H1 (cell line): ENCODE data around the gene FUT6. TPM values are rescaled to one million over a fixed set of nuclear protein-coding genes. Genes with fewer than 3 reads are reported as not detected.

Source experiments
- CTCF ChIA-PET: fragments of 300-600 bp; sonication (Branson Sonifier 250); formaldehyde crosslinking; loops from one replicate; lab custom pipeline; 2021; ENCODE audit not compliant: partially characterized antibody; lab: Charles Lee
- POLR2A ChIA-PET: fragments of 300-600 bp; sonication (Branson Sonifier 250); formaldehyde crosslinking; loops from one replicate; lab custom pipeline; 2021; ENCODE audit warnings: inconsistent platforms; ENCODE audit not compliant: partially characterized antibody; lab: Charles Lee
- DNase-seq, 2 experiments: peaks; one replicate each; pipeline versions ENCODE4 v3.0.0 to v3.0.0-alpha.2; 2010 to 2022; ENCODE audit warnings: low spot score in 2 of 2, low read depth in 1 of 2, mixed read lengths in 1 of 2
- FAIRE-seq: peaks from 2 replicates; lab custom pipeline; 2011; peaks lifted over from hg19 to GRCh38; lab: Jason Lieb, UNC
- H2AFZ ChIP-seq: 2 replicates; pipeline ENCODE4 v1.8.1; 2012; ENCODE audit warnings: low read length, inconsistent platforms
- H2AK5ac ChIP-seq: 2 replicates; pipeline ENCODE4 v1.6.1; 2013; ENCODE audit warnings: low read depth, low read length
- H2BK120ac ChIP-seq: replicated peaks from 2 replicates; pipeline ENCODE3; 2013; ENCODE audit warnings: low read depth, low read length, inconsistent platforms
- H2BK12ac ChIP-seq: 2 replicates; pipeline ENCODE4 v1.6.1; 2013; ENCODE audit warnings: low read depth, low read length
- H2BK15ac ChIP-seq: 2 replicates; pipeline ENCODE4 v1.6.1; 2013; ENCODE audit warnings: low read length
- H2BK20ac ChIP-seq: 2 replicates; pipeline ENCODE4 v1.6.1; 2013; ENCODE audit warnings: low read length
- H2BK5ac ChIP-seq: 2 replicates; pipeline ENCODE4 v1.6.1; 2013; ENCODE audit warnings: low read depth, low read length
- H3K14ac ChIP-seq: 2 replicates; pipeline ENCODE4 v1.6.1; 2013; ENCODE audit warnings: inconsistent platforms; ENCODE audit not compliant: insufficient read length
- H3K18ac ChIP-seq: 2 replicates; pipeline ENCODE4 v1.6.1; 2013; ENCODE audit warnings: low read length; ENCODE audit errors: extremely low read depth
- H3K23ac ChIP-seq: 2 replicates; pipeline ENCODE4 v1.6.1; 2013; ENCODE audit warnings: inconsistent platforms; ENCODE audit not compliant: insufficient read length
- H3K23me2 ChIP-seq: 2 replicates; pipeline ENCODE4 v1.6.1; 2013; ENCODE audit warnings: low read depth, low read length
- H3K27ac ChIP-seq: 2 replicates; pipeline ENCODE4 v1.6.1; 2011; ENCODE audit warnings: low read depth, low read length, inconsistent platforms
- H3K27me3 ChIP-seq, 4 experiments: replicated peaks in 1 of 4; 1 replicate in 1 of 4; 2 replicates in 3 of 4; pipeline versions ENCODE4 v1.6.1 to v1.8.1; 2011 to 2013; ENCODE audit warnings: low read length in 3 of 4, mild to moderate bottlenecking in 3 of 4, inconsistent platforms in 2 of 4, mixed read lengths in 2 of 4, moderate library complexity in 1 of 4; ENCODE audit not compliant: control insufficient read depth in 3 of 4, insufficient read depth in 3 of 4; ENCODE audit errors: extremely low read depth in 1 of 4
- H3K36me3 ChIP-seq, 4 experiments: 2 replicates each; pipeline versions ENCODE4 v1.6.1 to v1.8.1; 2011 to 2013; ENCODE audit warnings: mild to moderate bottlenecking in 4 of 4, low read length in 3 of 4, moderate library complexity in 2 of 4, control low read depth in 1 of 4, inconsistent platforms in 1 of 4; ENCODE audit not compliant: insufficient read depth in 4 of 4, control insufficient read depth in 2 of 4
- H3K4ac ChIP-seq: replicated peaks from 2 replicates; pipeline ENCODE3; 2013; ENCODE audit warnings: low read length, low read depth, mixed read lengths, inconsistent platforms; ENCODE audit not compliant: insufficient read length
- H3K4me1 ChIP-seq, 4 experiments: replicated peaks in 1 of 4; 1 replicate in 1 of 4; 2 replicates in 3 of 4; pipeline versions ENCODE4 v1.6.1 to v1.8.1; 2011 to 2013; ENCODE audit warnings: low read length in 3 of 4, inconsistent platforms in 2 of 4, mixed read lengths in 1 of 4; ENCODE audit not compliant: insufficient read depth in 4 of 4, control insufficient read depth in 3 of 4
- H3K4me2 ChIP-seq, 2 experiments: 2 replicates each; pipeline versions ENCODE4 v1.6.1 to v1.8.1; 2011 to 2013; ENCODE audit warnings: low read depth in 2 of 2, low read length in 2 of 2, control low read depth in 1 of 2, inconsistent platforms in 1 of 2, mild to moderate bottlenecking in 1 of 2; ENCODE audit not compliant: insufficient read depth in 1 of 2
- H3K4me3 ChIP-seq, 4 experiments: fragments of 200-600, 300-600 bp in 1 of 4; sonication (generic), shearing (Covaris generic), sonication (Bioruptor Twin) in 1 of 4; 2 replicates each; pipeline versions ENCODE4 v1.5.1 to v1.8.1; 2011 to 2016; ENCODE audit warnings: low read length in 4 of 4, low read depth in 3 of 4, control low read depth in 2 of 4, inconsistent platforms in 2 of 4, mild to moderate bottlenecking in 2 of 4, mixed read lengths in 1 of 4, moderate library complexity in 1 of 4; ENCODE audit not compliant: insufficient read depth in 2 of 4; ENCODE audit errors: extremely low read depth in 1 of 4
- H3K56ac ChIP-seq: replicated peaks from 2 replicates; pipeline ENCODE3; 2013; ENCODE audit warnings: low read depth, mild to moderate bottlenecking, mixed read lengths, low read length, inconsistent platforms; ENCODE audit not compliant: insufficient read length
- H3K79me1 ChIP-seq: 2 replicates; pipeline ENCODE4 v1.6.1; 2013; ENCODE audit warnings: low read depth, low read length, control low read depth
- H3K79me2 ChIP-seq, 2 experiments: 2 replicates each; pipeline versions ENCODE4 v1.6.1 to v1.8.1; 2012 to 2013; ENCODE audit warnings: low read length in 2 of 2, mild to moderate bottlenecking in 2 of 2, inconsistent platforms in 1 of 2; ENCODE audit not compliant: insufficient read depth in 2 of 2, control insufficient read depth in 1 of 2
- H3K9ac ChIP-seq, 4 experiments: replicated peaks in 1 of 4; 1 replicate in 1 of 4; 2 replicates in 3 of 4; pipeline versions ENCODE4 v1.6.1 to v1.8.1; 2011 to 2013; ENCODE audit warnings: low read depth in 3 of 4, low read length in 3 of 4, control low read depth in 2 of 4, mild to moderate bottlenecking in 2 of 4, moderate library complexity in 2 of 4, inconsistent platforms in 1 of 4; ENCODE audit errors: extremely low read depth in 1 of 4
- H3K9me3 ChIP-seq, 2 experiments: 2 replicates each; pipeline versions ENCODE4 v1.6.1 to v1.8.1; 2012 to 2013; ENCODE audit warnings: mild to moderate bottlenecking in 2 of 2, moderate library complexity in 2 of 2, control low read depth in 1 of 2, inconsistent platforms in 1 of 2, low read depth in 1 of 2, low read length in 1 of 2, mixed read lengths in 1 of 2; ENCODE audit not compliant: insufficient read depth in 2 of 2
- H4K20me1 ChIP-seq, 2 experiments: replicated peaks in 1 of 2; 2 replicates each; pipeline versions ENCODE3 to v1.8.1; 2011 to 2013; ENCODE audit warnings: inconsistent platforms in 2 of 2, low read length in 2 of 2, mild to moderate bottlenecking in 1 of 2; ENCODE audit not compliant: insufficient read depth in 2 of 2, control insufficient read depth in 1 of 2
- H4K5ac ChIP-seq: 2 replicates; pipeline ENCODE4 v1.6.1; 2013; ENCODE audit warnings: low read length, low read depth, mixed read lengths, inconsistent platforms; ENCODE audit not compliant: insufficient read length
- H4K8ac ChIP-seq: 2 replicates; pipeline ENCODE4 v1.8.0; 2013; ENCODE audit warnings: mild to moderate bottlenecking, moderate library complexity, low read length, inconsistent platforms; ENCODE audit not compliant: insufficient read depth; ENCODE audit errors: extremely low read depth
- H4K91ac ChIP-seq: replicated peaks from 2 replicates; pipeline ENCODE3; 2013; ENCODE audit warnings: low read length, mixed read lengths, inconsistent platforms; ENCODE audit not compliant: insufficient read length
- ATF2 ChIP-seq: IDR thresholded peaks from 2 replicates; pipeline ENCODE4 v1.6.1; 2012; ENCODE audit warnings: low read length, inconsistent platforms
- CHD1 ChIP-seq: IDR thresholded peaks from 2 replicates; pipeline ENCODE4 v1.6.1; 2012; ENCODE audit warnings: low read depth, low read length, improper control_type of control experiment
- CTBP2 ChIP-seq: IDR thresholded peaks from 2 replicates; pipeline ENCODE4 v1.7.0; 2011; ENCODE audit warnings: borderline replicate concordance, mild to moderate bottlenecking, moderate library complexity, mixed read lengths, low read length; ENCODE audit not compliant: insufficient read depth, insufficient read length
- E2F6 ChIP-seq: IDR thresholded peaks from 2 replicates; pipeline ENCODE4 v1.6.1; 2012; ENCODE audit warnings: inconsistent platforms
- EGR1 ChIP-seq: IDR thresholded peaks from 2 replicates; pipeline ENCODE4 v1.6.1; 2011; ENCODE audit warnings: low read depth, low read length, borderline replicate concordance
- EP300 ChIP-seq, 2 experiments: IDR thresholded peaks; 1 replicate in 1 of 2; 2 replicates in 1 of 2; pipeline ENCODE4 v1.6.1; 2011 to 2012; ENCODE audit warnings: low read depth in 2 of 2, low read length in 2 of 2, mild to moderate bottlenecking in 2 of 2, borderline replicate concordance in 1 of 2, inconsistent platforms in 1 of 2, moderate library complexity in 1 of 2
- FOSL1 ChIP-seq: IDR thresholded peaks from 2 replicates; pipeline ENCODE4 v1.6.1; 2011; ENCODE audit warnings: mild to moderate bottlenecking, low read depth, low read length, moderate library complexity; ENCODE audit not compliant: insufficient read depth
- NANOG ChIP-seq: IDR thresholded peaks from 2 replicates; pipeline ENCODE4 v1.6.1; 2011; ENCODE audit warnings: low read length, low read depth, mild to moderate bottlenecking, inconsistent platforms; ENCODE audit not compliant: insufficient read depth, poor library complexity, severe bottlenecking
- RXRA ChIP-seq: IDR thresholded peaks from 2 replicates; pipeline ENCODE4 v1.6.1; 2011; ENCODE audit warnings: low read depth, mild to moderate bottlenecking, low read length, moderate library complexity; ENCODE audit not compliant: insufficient read depth
- SP1 ChIP-seq: IDR thresholded peaks from 2 replicates; pipeline ENCODE4 v1.6.1; 2011; ENCODE audit warnings: low read depth, low read length
- SP2 ChIP-seq: IDR thresholded peaks from 2 replicates; pipeline ENCODE4 v1.6.1; 2012; ENCODE audit warnings: mild to moderate bottlenecking, low read length, inconsistent platforms
- WGBS, 2 experiments: shearing (Covaris generic) in 1 of 2; methylation state at CpG; one replicate each; pipeline versions ENCODE4 v1.1.6 to v1.1.7; 2013 to 2015; ENCODE audit warnings: low lambda C conversion rate in 2 of 2, mixed read lengths in 2 of 2, inconsistent platforms in 1 of 2, low coverage in 1 of 2, missing lambda C conversion rate in 1 of 2; ENCODE audit not compliant: insufficient replicate concordance in 2 of 2, insufficient coverage in 1 of 2, insufficient read length in 1 of 2; ENCODE audit errors: extremely low coverage in 1 of 2, missing lambda C conversion rate in 1 of 2; 5-methylcytosine and 5-hydroxymethylcytosine counted together
- polyA plus RNA-seq, 7 experiments: library from polyadenylated mRNA; depleted of rRNA in 3 of 7; stranded (reverse) in 5 of 7; unstranded in 2 of 7; fragments of >200 nt in 5 of 7; fragments of 200-250 nt in 2 of 7; gene quantifications; 1 replicate in 5 of 7; 2 replicates in 1 of 7; 4 replicates in 1 of 7; pipeline versions ENCODE4 v1.2.1 to v1.2.3, GENCODE V29; 2011 to 2013; ENCODE audit warnings: missing spikeins in 2 of 7, mixed read lengths in 2 of 7
- total RNA-seq: library from RNA; stranded (reverse); fragmentation: NEBNext Ultra II Directional; extraction: Animal tissue kit (Norgen Biotek cat#: 25700); gene quantifications from 2 replicates; pipeline ENCODE4 v1.2.1, GENCODE V29; 2021

FUT6 gene
- total and polyA plus RNA-seq, 2 of the 8 experiments (the other 6 are each of a cell fraction or from before 2014, with no cell fraction given): not detected

- Histone ChIP-seq H3K4ac (no peak overlapping the region), H3K23me2 (no peaks in the 10 kb centered on the region), H3K14ac (no peak overlapping the region), H3K23ac (no peak overlapping the region), H2AK5ac (no peak overlapping the region), H2BK20ac (no peak overlapping the region), H4K5ac (no peak overlapping the region), H2BK5ac (no peak overlapping the region), H3K9me3 (no peaks in the 10 kb centered on the region), H3K27me3 (no peaks in the 10 kb centered on the region), H3K27ac (no peak overlapping the region), H3K9ac (no peak overlapping the region), H2BK12ac (no peak overlapping the region), H3K36me3 (no peaks in the 10 kb centered on the region), H3K79me2 (no peaks in the 10 kb centered on the region), H3K4me3 (no peak overlapping the region), H3K4me2 (no peak overlapping the region), H4K8ac (no peak overlapping the region), H3K18ac (no peak overlapping the region), H3K79me1 (no peaks in the 10 kb centered on the region), H2AFZ (no peak overlapping the region), H3K4me1 (peaks cover 0 to 17% (median 6%) of the 10 kb centered on the region in 4 experiments; a peak in 6 of 7 replicates), H4K20me1 (no peaks in the 10 kb centered on the region), H4K91ac (no peak overlapping the region), H2BK15ac (no peak overlapping the region), H2BK120ac (no peak overlapping the region), H3K56ac (no peak overlapping the region)
- POLR2A ChIA-PET: interaction anchor here (1.5 kb wide), 1 partner anchor 15 kb away, joined by 7 read pairs; no protein-coding TSS in a partner anchor
- WGBS, 2 experiments: 83% methylated on average over 8 of the region's 8 CpGs; no CpG with 5 or more reads in 1 of the 2 experiments
- DNase-seq: no peak
- CTCF ChIA-PET: interaction anchor here (1.7 to 2.0 kb wide), 2 partner anchors 14 to 73 kb away, joined by 4 to 6 read pairs; no protein-coding TSS in a partner anchor
- no peak for FAIRE-seq
- TF ChIP-seq E2F6: no peak
- no peak for TF ChIP-seq FOSL1
- no peak for TF ChIP-seq EP300 (IDR thresholded peaks at IDR 0.05; ENCODE audit: borderline replicate concordance in 1 of 2, low read depth in 2 of 2, low read length in 2 of 2)
- TF ChIP-seq NANOG: no peak
- TF ChIP-seq CTBP2: no peak
- no peak for TF ChIP-seq EGR1
- no peak for TF ChIP-seq ATF2
- TF ChIP-seq CHD1: no peak
- no peak for TF ChIP-seq SP2
- TF ChIP-seq SP1: no peak
- no peak for TF ChIP-seq RXRA
These were observed 37.9 kb upstream of the FUT6 start for GRCh38 chr19:5877427-5877826.
